ENCODE measurements around the gene MRPS27. TPM values are rescaled to one million over a fixed set of nuclear protein-coding genes. Genes with fewer than 3 reads are reported as not detected.

MRPS27 gene
- total RNA-seq, 1 donor from 2014 or later: 26.0 TPM

GRCh38 chr5:72280581-72281069 is 39.4 kb downstream of the MRPS27 start:
- Mint-ChIP-seq H3K4me1 (ENCODE audit: low read depth) (peaks cover 47% of the 10 kb centered on the region), H3K27me3 (ENCODE audit: low read depth) (no peaks in the 10 kb centered on the region), H3K9me3 (ENCODE audit: low read depth) (peaks cover 9% of the 10 kb centered on the region), H3K27ac (ENCODE audit: unreplicated experiment) (peak overlapping the region; percentile 83), H3K4me3 (ENCODE audit: unreplicated experiment) (no peak overlapping the region), H3K36me3 (ENCODE audit: low read depth) (peaks cover 10% of the 10 kb centered on the region)
- DNase-seq (ENCODE audit: low spot score): no peak
- peak; percentile 87 for TF ChIP-seq CTCF (IDR thresholded peaks at IDR 0.05)

- Mint-ChIP-seq H3K4me3 (ENCODE audit: unreplicated experiment) (no peak overlapping the region), H3K36me3 (ENCODE audit: low read depth) (peaks cover 11% of the 10 kb centered on the region), H3K27me3 (ENCODE audit: low read depth) (no peaks in the 10 kb centered on the region), H3K4me1 (ENCODE audit: low read depth) (peaks cover 21% of the 10 kb centered on the region), H3K9me3 (ENCODE audit: low read depth) (peaks cover 9% of the 10 kb centered on the region), H3K27ac (ENCODE audit: unreplicated experiment) (no peak overlapping the region)
- no peak for DNase-seq (ENCODE audit: low spot score)
- no peak for TF ChIP-seq CTCF (IDR thresholded peaks at IDR 0.05)
Measured at GRCh38 chr5:72276219-72276752, 43.8 kb downstream of the MRPS27 start.

GRCh38 chr5:72273547-72273946 is 46.5 kb downstream of the MRPS27 start:
- no peak overlapping the region for H3K4me3 Mint-ChIP-seq (ENCODE audit: unreplicated experiment)
- peaks cover 14% of the 10 kb centered on the region for H3K36me3 Mint-ChIP-seq (ENCODE audit: low read depth)

GRCh38 chr5:72272398-72272797 is 47.6 kb downstream of the MRPS27 start:
- Mint-ChIP-seq H3K27ac (ENCODE audit: unreplicated experiment) (no peak overlapping the region), H3K36me3 (ENCODE audit: low read depth) (peaks cover 12% of the 10 kb centered on the region), H3K4me3 (ENCODE audit: unreplicated experiment) (no peak overlapping the region), H3K4me1 (ENCODE audit: low read depth) (peaks cover 26% of the 10 kb centered on the region), H3K9me3 (ENCODE audit: low read depth) (peaks cover 13% of the 10 kb centered on the region), H3K27me3 (ENCODE audit: low read depth) (no peaks in the 10 kb centered on the region)
- no peak for TF ChIP-seq CTCF (IDR thresholded peaks at IDR 0.05)
- DNase-seq (ENCODE audit: low spot score): no peak

More at GRCh38 chr5:72273547-72273946, 46.5 kb downstream of the MRPS27 start:
- H3K27me3 Mint-ChIP-seq (ENCODE audit: low read depth): no peaks in the 10 kb centered on the region
- no peak for DNase-seq (ENCODE audit: low spot score)
- peaks cover 13% of the 10 kb centered on the region for H3K9me3 Mint-ChIP-seq (ENCODE audit: low read depth)
- peaks cover 14% of the 10 kb centered on the region for H3K4me1 Mint-ChIP-seq (ENCODE audit: low read depth)
- TF ChIP-seq CTCF (IDR thresholded peaks at IDR 0.05): no peak
- no peak overlapping the region for H3K27ac Mint-ChIP-seq (ENCODE audit: unreplicated experiment)

- no peak overlapping the region for H3K27ac Mint-ChIP-seq (ENCODE audit: unreplicated experiment)
- peaks cover 9% of the 10 kb centered on the region for H3K36me3 Mint-ChIP-seq (ENCODE audit: low read depth)
- no peaks in the 10 kb centered on the region for H3K27me3 Mint-ChIP-seq (ENCODE audit: low read depth)
- peaks cover 33% of the 10 kb centered on the region for H3K4me1 Mint-ChIP-seq (ENCODE audit: low read depth)
- H3K4me3 Mint-ChIP-seq (ENCODE audit: unreplicated experiment): no peak overlapping the region
- no peak for DNase-seq (ENCODE audit: low spot score)
- peaks cover 13% of the 10 kb centered on the region for H3K9me3 Mint-ChIP-seq (ENCODE audit: low read depth)
- TF ChIP-seq CTCF (IDR thresholded peaks at IDR 0.05): no peak
Measured at GRCh38 chr5:72271702-72272101, 48.3 kb downstream of the MRPS27 start.

Measured in chondrocyte (in vitro differentiated cells).